ENCODE data around the gene IFTAP. TPM values are rescaled to one million over a fixed set of nuclear protein-coding genes. Genes with fewer than 3 reads are reported as not detected.

IFTAP gene
- total and polyA plus RNA-seq, 10 of the 15 experiments (the other 5 are each of a cell fraction or from before 2014, with no cell fraction given), result 0.32 to 1.0 (median 0.63) TPM; not detected in 2

- Histone ChIP-seq H3K79me2 (ENCODE audit: control insufficient read depth, insufficient read depth, low read length) (no peaks in the 10 kb centered on the region), H3K4me1 (ENCODE audit: control insufficient read depth, insufficient read depth, low read length) (no peaks in the 10 kb centered on the region), H3K9me3 (replicated peaks; ENCODE audit: control insufficient read depth, insufficient read depth, low read length) (no peaks in the 10 kb centered on the region; the same call in 2 of the 3 replicates), H2AFZ (ENCODE audit: control insufficient read depth, low read depth, low read length) (no peak overlapping the region), H3K4me3 (no peak overlapping the region), H4K20me1 (ENCODE audit: control insufficient read depth, insufficient read depth) (no peaks in the 10 kb centered on the region), H3K4me2 (ENCODE audit: control insufficient read depth, insufficient read depth) (no peak overlapping the region), H3K27ac (ENCODE audit: control insufficient read depth, insufficient read depth) (no peak overlapping the region), H3K9ac (ENCODE audit: control insufficient read depth, insufficient read depth, low read length) (no peak overlapping the region), H3K27me3 (replicated peaks in 1 of 2; ENCODE audit: control insufficient read depth in 2 of 2, insufficient read depth in 2 of 2, low read length in 1 of 2) (no peaks in the 10 kb centered on the region), H3K36me3 (ENCODE audit: control insufficient read depth in 2 of 2, insufficient read depth in 2 of 2, low read length in 1 of 2) (no peaks in the 10 kb centered on the region)
- CTCF ChIA-PET, result interaction anchor here (0.7 kb wide), 1 partner anchor 85 kb away, joined by 3 read pairs; no protein-coding TSS in a partner anchor
- intact Hi-C loops (cut with micrococcal nuclease; ENCODE audit: unreplicated experiment) (no loop called here), in situ Hi-C loops (cut with MboI) (no loop called here)
- DNase-seq (ENCODE audit: low read depth, low spot score) (no peak), ATAC-seq (peak; percentile 63), FAIRE-seq (no peak)
- no peak for TF ChIP-seq BACH1 (IDR thresholded peaks at IDR 0.05; ENCODE audit: borderline replicate concordance)
- peak; percentile 54; the same call in 1 of the 2 replicates for TF ChIP-seq ATF3 (IDR thresholded peaks at IDR 0.05; ENCODE audit: borderline replicate concordance, extremely low read depth, low read depth, low read length)
- TF ChIP-seq ZNF217 (IDR thresholded peaks at IDR 0.05), result no peak
- no peak for TF ChIP-seq HSF1 (IDR thresholded peaks at IDR 0.05; ENCODE audit: low read depth, low read length)
- peak; percentile 59; the same call in 1 of the 2 replicates for TF ChIP-seq RAD51 (IDR thresholded peaks at IDR 0.05)
- TF ChIP-seq CHD2 (IDR thresholded peaks at IDR 0.05; ENCODE audit: borderline replicate concordance, low read depth, low read length), result no peak
- TF ChIP-seq SIX5 (IDR thresholded peaks at IDR 0.05; ENCODE audit: low read depth, low read length, severe bottlenecking), result peak; percentile 69
- TF ChIP-seq TCF3 (IDR thresholded peaks at IDR 0.05; ENCODE audit: borderline replicate concordance, insufficient read depth, low read depth, low read length), result no peak
- TF ChIP-seq, protein P1, sequence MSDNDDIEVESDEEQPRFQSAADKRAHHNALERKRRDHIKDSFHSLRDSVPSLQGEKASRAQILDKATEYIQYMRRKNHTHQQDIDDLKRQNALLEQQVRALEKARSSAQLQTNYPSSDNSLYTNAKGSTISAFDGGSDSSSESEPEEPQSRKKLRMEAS (IDR thresholded peaks at IDR 0.05; ENCODE audit: low read depth, low read length), result no peak
- no peak for TF ChIP-seq CREM (IDR thresholded peaks at IDR 0.05; ENCODE audit: low read depth)
- TF ChIP-seq, protein P2, sequence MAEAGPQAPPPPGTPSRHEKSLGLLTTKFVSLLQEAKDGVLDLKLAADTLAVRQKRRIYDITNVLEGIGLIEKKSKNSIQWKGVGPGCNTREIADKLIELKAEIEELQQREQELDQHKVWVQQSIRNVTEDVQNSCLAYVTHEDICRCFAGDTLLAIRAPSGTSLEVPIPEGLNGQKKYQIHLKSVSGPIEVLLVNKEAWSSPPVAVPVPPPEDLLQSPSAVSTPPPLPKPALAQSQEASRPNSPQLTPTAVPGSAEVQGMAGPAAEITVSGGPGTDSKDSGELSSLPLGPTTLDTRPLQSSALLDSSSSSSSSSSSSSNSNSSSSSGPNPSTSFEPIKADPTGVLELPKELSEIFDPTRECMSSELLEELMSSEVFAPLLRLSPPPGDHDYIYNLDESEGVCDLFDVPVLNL (IDR thresholded peaks at IDR 0.05; ENCODE audit: low read depth, low read length), result no peak
- TF ChIP-seq, protein P3, sequence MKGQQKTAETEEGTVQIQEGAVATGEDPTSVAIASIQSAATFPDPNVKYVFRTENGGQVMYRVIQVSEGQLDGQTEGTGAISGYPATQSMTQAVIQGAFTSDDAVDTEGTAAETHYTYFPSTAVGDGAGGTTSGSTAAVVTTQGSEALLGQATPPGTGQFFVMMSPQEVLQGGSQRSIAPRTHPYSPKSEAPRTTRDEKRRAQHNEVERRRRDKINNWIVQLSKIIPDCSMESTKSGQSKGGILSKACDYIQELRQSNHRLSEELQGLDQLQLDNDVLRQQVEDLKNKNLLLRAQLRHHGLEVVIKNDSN (IDR thresholded peaks at IDR 0.05; ENCODE audit: borderline replicate concordance, extremely low read length, insufficient read depth, low read depth, low read length), result peak; percentile 49
- TF ChIP-seq PAX8 (IDR thresholded peaks at IDR 0.05), result no peak
- no peak for TF ChIP-seq MTA2 (IDR thresholded peaks at IDR 0.05; ENCODE audit: low read depth)
- TF ChIP-seq NR2C1 (IDR thresholded peaks at IDR 0.05), result no peak
- peak; percentile 54; the same call in 1 of the 2 replicates for TF ChIP-seq HCFC1 (IDR thresholded peaks at IDR 0.05; ENCODE audit: low read length)
- TF ChIP-seq, protein P4, sequence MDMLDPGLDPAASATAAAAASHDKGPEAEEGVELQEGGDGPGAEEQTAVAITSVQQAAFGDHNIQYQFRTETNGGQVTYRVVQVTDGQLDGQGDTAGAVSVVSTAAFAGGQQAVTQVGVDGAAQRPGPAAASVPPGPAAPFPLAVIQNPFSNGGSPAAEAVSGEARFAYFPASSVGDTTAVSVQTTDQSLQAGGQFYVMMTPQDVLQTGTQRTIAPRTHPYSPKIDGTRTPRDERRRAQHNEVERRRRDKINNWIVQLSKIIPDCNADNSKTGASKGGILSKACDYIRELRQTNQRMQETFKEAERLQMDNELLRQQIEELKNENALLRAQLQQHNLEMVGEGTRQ (IDR thresholded peaks at IDR 0.05; ENCODE audit: borderline replicate concordance, low read depth, low read length), result peak; percentile 52; the same call in 1 of the 2 replicates
- no peak for TF ChIP-seq RAD21 (IDR thresholded peaks at IDR 0.05; ENCODE audit: insufficient read depth, low read depth, low read length)
- peak; percentile 15; the same call in 1 of the 2 replicates for TF ChIP-seq SPI1 (IDR thresholded peaks at IDR 0.05; ENCODE audit: borderline replicate concordance, insufficient read depth, low read depth, low read length)
- BruUV-seq (replicated peaks), result no TSS peak
- SMC1A ChIA-PET (ENCODE audit: uncharacterized antibody, unreplicated experiment), result no interaction called here
- POLR2A ChIA-PET, result no interaction called here
- RAD21 ChIA-PET (ENCODE audit: unreplicated experiment), result no interaction called here
Observed at GRCh38 chr11:36586543-36586942, 7.8 kb upstream of the IFTAP start.
